HL-60 (cell line): Measurements from ENCODE around the gene CNOT6.

ENCODE experiments used
- DNase-seq, 2 experiments: peaks; one replicate each; pipeline ENCODE4 v3.0.0-alpha.2; 2010 to 2020; ENCODE audit warnings: low read depth in 1 of 2, low spot score in 1 of 2
- H3K27ac ChIP-seq: fragments of 250-450 bp; sonication (Bioruptor Pico); replicated peaks from 2 replicates; pipeline ENCODE4 v1.5.1; 2020; ENCODE audit warnings: mild to moderate bottlenecking, moderate library complexity
- H3K27me3 ChIP-seq: fragments of 250-450 bp; sonication (Bioruptor Pico); 2 replicates; pipeline ENCODE4 v1.5.1; 2021; ENCODE audit warnings: mild to moderate bottlenecking, moderate library complexity; ENCODE audit not compliant: insufficient read depth, poor library complexity, severe bottlenecking
- H3K4me3 ChIP-seq: replicated peaks from 2 replicates; pipeline ENCODE4 v1.5.1; 2011; ENCODE audit warnings: mild to moderate bottlenecking, control low read depth, low read length; ENCODE audit not compliant: insufficient read depth
- GABPA ChIP-seq: IDR thresholded peaks from 2 replicates; pipeline ENCODE4 v1.6.1; 2012; ENCODE audit warnings: low read depth
- POLR2AphosphoS5 ChIP-seq: IDR thresholded peaks from 2 replicates; pipeline ENCODE4 v1.6.1; 2012; ENCODE audit warnings: low read depth
- SPI1 ChIP-seq: IDR thresholded peaks from 2 replicates; pipeline ENCODE4 v1.6.1; 2012; ENCODE audit warnings: low read depth, mild to moderate bottlenecking, borderline replicate concordance
- TF ChIP-seq, protein P1 (sequence below): IDR thresholded peaks from 2 replicates; pipeline ENCODE4 v1.6.1; 2012; ENCODE audit warnings: low read depth; ENCODE audit not compliant: insufficient replicate concordance
- TF ChIP-seq, protein P2 (sequence below): IDR thresholded peaks from one replicate; pipeline ENCODE4 v1.5.1; 2011; ENCODE audit warnings: low read length, control low read depth, inconsistent platforms; ENCODE audit not compliant: insufficient read depth

Gene CNOT6

DNA sequence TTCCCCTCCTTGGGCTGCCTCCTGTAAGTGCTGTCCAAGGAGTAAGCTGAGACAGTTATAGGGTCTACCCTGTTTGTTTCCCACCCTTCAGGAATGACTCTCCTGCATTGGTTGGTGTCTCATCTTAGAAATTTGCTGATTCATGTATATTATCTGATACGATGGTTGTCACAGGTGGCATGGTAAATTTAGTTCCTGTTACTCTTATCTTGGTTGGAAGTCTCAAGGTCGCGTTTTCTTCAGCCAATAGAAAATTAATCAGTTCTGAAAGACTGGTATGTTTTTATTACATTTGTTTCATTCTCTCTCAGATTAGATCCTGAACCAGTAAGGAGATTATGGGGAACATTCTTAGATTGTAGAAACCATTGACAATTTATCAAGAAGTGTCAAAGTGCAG lies 54.4 kb downstream of the CNOT6 start:
- H3K27me3 ChIP-seq = no peaks in the 10 kb centered on the region
- TF ChIP-seq GABPA = no peak
- TF ChIP-seq, protein P1, sequence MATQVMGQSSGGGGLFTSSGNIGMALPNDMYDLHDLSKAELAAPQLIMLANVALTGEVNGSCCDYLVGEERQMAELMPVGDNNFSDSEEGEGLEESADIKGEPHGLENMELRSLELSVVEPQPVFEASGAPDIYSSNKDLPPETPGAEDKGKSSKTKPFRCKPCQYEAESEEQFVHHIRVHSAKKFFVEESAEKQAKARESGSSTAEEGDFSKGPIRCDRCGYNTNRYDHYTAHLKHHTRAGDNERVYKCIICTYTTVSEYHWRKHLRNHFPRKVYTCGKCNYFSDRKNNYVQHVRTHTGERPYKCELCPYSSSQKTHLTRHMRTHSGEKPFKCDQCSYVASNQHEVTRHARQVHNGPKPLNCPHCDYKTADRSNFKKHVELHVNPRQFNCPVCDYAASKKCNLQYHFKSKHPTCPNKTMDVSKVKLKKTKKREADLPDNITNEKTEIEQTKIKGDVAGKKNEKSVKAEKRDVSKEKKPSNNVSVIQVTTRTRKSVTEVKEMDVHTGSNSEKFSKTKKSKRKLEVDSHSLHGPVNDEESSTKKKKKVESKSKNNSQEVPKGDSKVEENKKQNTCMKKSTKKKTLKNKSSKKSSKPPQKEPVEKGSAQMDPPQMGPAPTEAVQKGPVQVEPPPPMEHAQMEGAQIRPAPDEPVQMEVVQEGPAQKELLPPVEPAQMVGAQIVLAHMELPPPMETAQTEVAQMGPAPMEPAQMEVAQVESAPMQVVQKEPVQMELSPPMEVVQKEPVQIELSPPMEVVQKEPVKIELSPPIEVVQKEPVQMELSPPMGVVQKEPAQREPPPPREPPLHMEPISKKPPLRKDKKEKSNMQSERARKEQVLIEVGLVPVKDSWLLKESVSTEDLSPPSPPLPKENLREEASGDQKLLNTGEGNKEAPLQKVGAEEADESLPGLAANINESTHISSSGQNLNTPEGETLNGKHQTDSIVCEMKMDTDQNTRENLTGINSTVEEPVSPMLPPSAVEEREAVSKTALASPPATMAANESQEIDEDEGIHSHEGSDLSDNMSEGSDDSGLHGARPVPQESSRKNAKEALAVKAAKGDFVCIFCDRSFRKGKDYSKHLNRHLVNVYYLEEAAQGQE = no peak
- TF ChIP-seq, protein P2, sequence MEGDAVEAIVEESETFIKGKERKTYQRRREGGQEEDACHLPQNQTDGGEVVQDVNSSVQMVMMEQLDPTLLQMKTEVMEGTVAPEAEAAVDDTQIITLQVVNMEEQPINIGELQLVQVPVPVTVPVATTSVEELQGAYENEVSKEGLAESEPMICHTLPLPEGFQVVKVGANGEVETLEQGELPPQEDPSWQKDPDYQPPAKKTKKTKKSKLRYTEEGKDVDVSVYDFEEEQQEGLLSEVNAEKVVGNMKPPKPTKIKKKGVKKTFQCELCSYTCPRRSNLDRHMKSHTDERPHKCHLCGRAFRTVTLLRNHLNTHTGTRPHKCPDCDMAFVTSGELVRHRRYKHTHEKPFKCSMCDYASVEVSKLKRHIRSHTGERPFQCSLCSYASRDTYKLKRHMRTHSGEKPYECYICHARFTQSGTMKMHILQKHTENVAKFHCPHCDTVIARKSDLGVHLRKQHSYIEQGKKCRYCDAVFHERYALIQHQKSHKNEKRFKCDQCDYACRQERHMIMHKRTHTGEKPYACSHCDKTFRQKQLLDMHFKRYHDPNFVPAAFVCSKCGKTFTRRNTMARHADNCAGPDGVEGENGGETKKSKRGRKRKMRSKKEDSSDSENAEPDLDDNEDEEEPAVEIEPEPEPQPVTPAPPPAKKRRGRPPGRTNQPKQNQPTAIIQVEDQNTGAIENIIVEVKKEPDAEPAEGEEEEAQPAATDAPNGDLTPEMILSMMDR = no peak
- no peak for TF ChIP-seq SPI1
- no peak for TF ChIP-seq POLR2AphosphoS5

DNA sequence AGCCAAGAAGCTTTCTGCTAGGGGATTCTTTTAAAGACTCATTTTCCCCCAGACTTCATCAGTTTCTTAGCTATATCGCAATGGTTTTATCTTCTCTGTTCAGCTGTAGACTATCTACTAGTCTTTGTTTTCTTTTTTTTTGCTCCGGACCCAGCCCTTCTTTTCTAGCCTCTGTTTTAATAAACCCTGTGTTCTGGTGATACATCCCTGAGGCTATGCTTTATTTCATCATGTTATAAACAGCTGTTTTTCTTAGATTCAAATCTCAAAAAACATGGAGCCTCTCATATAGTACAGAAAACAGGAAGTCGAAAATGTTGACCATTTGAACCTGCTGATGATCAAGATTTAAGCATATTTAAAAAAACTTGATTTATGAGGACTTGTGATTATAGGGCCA lies 59.4 kb downstream of the CNOT6 start:
- Histone ChIP-seq H3K4me3 (no peak overlapping the region), H3K27me3 (no peaks in the 10 kb centered on the region), H3K27ac (no peak overlapping the region)
- DNase-seq = no peak
- TF ChIP-seq SPI1 = peak; percentile 54; the same call in 1 of the 2 replicates
- TF ChIP-seq, protein P1 = no peak

More for the DNA sequence above, 54.4 kb downstream of the CNOT6 start:
- DNase-seq = no peak
- Histone ChIP-seq H3K4me3 (no peak overlapping the region), H3K27ac (no peak overlapping the region)

DNA sequence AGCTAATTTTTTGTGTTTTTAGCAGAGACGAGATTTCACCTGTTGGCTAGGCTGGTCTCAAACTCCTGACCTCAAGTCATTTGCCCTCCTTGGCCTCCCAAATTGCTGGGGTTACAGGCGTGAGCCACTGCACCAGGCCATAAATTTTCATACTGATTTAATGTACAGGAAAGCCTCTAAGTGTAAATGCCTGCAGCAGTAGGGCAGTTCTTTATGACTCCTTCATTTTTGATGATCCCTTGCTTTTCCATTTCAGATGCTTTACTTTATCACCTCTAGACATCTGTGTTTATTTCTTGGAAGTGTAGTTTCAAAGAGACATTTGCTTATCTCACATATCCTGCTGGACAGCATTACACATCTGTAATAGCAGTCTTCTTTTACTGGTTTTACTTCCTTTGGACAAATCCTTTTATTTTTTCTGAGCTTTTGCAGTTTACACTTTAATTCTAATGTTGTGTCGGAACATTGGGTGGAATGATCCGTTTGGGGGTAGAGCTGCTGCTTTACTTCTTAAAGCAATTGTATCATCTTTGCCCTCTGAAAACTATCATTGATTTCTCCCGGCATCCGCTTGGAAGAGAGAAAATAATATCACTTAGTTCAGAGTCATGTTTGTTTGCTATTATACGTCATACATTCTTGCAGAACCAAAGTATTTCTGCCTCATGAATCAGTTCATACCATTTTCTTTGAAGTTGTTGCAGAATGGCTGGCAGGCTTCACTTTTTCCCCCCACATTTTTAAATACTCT lies 61.2 kb downstream of the CNOT6 start:
- Histone ChIP-seq H3K4me3 (no peak overlapping the region), H3K27me3 (no peaks in the 10 kb centered on the region), H3K27ac (no peak overlapping the region)
- DNase-seq = no peak
- TF ChIP-seq, protein P1 = no peak
- TF ChIP-seq POLR2AphosphoS5 (no peak), GABPA (no peak), SPI1 (no peak)
- TF ChIP-seq, protein P2 = no peak
